Measurements from ENCODE around the gene MYOM1. TPM values are rescaled to one million over a fixed set of nuclear protein-coding genes. Genes with fewer than 3 reads are reported as not detected.

The MYOM1 gene
- under 0.01 and 0.22 TPM in 2 replicates for total RNA-seq

GRCh38 chr18:3219631-3220335 lies at the start of gene MYOM1:
TSS of gene MYOM1 (minus strand) at chr18:3219968. CDS start at chr18:3215223, 4,745 bp downstream.

GRCh38 chr18:3261373-3262233 lies 41.8 kb upstream of the MYOM1 start, which contains the start of gene MYL12B:
TSS of gene MYL12B (plus strand) at chr18:3262133. CDS start at chr18:3272899, 10,766 bp downstream.

DNA sequence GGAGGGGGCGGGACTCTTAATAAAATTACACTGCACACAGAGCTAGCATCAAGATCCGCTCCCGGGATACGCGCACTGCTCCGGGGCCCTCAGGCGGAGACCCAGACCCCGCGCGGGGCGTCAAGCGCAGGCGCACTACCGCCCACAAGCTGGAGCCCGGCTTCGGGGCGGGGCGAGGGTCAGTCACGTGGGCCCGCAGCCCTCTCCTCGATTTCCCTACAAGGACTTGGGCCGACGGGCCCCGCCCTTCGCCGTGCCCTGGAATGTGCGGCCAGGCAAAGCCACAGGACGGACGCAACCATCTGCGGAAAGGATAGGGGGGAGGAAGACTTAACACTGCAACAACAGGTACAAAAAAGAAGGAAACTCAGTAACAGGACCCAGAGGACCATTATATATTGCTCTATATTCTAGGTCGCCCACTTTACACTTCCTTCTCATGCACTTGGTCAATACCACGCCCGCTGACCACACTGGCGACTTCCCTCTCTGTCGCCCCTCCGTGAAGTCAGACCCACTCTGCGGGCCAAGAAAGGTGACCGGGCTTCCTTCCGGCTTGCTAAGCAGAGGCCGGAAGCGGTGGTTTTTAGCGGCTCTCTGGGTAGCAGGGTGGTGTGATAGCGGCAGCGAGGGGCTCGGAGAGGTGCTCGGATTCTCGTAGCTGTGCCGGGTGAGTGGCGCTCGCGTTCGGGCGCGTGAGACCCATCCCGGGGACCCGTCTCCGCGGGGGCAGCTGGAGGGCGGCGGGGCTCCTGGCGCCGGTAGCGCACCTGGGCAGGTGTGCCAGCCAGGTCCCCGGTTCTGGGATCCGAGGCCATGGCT lies 27.7 kb upstream of the MYOM1 start, which contains the start of gene MYL12A:
MYL12A (plus strand) TSS at position 562 of the 822 bp plus-strand sequence. CDS start 5,447 bp downstream, outside the sequence.

Small RNA genes within 50 kb of the gene (small RNA-seq; reads per million reads assigned to genes)
- gene RF00156 (not detected), gene RNU7-25P (not detected)

Other genes with a start within 250 kb of the MYOM1 start
- 43.0 and 46.7 TPM in 2 replicates for gene LPIN2, start 206.8 kb downstream of the MYOM1 start, total RNA-seq
- gene MYL12A, start 27.8 kb upstream of the MYOM1 start, total RNA-seq = 844 and 847 TPM in 2 replicates
- gene MYL12B, start 42.2 kb upstream of the MYOM1 start, total RNA-seq = 482 and 540 TPM in 2 replicates
- gene TGIF1, start 230.2 kb upstream of the MYOM1 start, total RNA-seq = 99.7 and 103 TPM in 2 replicates